Endothelial cell of umbilical vein (primary cell): ENCODE data around the gene CAPNS2. TPM values are rescaled to one million over a fixed set of nuclear protein-coding genes. Genes with fewer than 3 reads are reported as not detected.

Source experiments
- BruUV-seq: library from RNA; stranded (reverse); fragments of 400-500 nt; replicated peaks from 2 replicates; lab custom pipeline; 2021; lab: Mats Ljungman, UMichigan
- CTCF ChIA-PET: fragments of 300-600, 350-600 bp; sonication (Branson Sonifier 250); formaldehyde crosslinking; loops from one replicate; lab custom pipeline; 2021; ENCODE audit warnings: antibody characterized with exemption, inconsistent platforms; lab: Charles Lee
- POLR2A ChIA-PET: fragments of 300-600, 350-600 bp; sonication (Branson Sonifier 250); formaldehyde crosslinking; loops from one replicate; lab custom pipeline; 2021; ENCODE audit warnings: antibody characterized with exemption, inconsistent platforms; lab: Charles Lee
- DNase-seq: peaks from one replicate; pipeline ENCODE4 v3.0.0-alpha.2; 2011; ENCODE audit warnings: low read depth, low spot score
- FAIRE-seq: peaks from 2 replicates; lab custom pipeline; 2011; peaks lifted over from hg19 to GRCh38; lab: Jason Lieb, UNC
- H2AFZ ChIP-seq: 2 replicates; pipeline ENCODE4 v1.6.0; 2012; ENCODE audit warnings: low read depth, low read length, control low read depth, inconsistent platforms
- H3K27ac ChIP-seq: 2 replicates; pipeline ENCODE4 v1.5.1; 2011; ENCODE audit warnings: low read depth, mild to moderate bottlenecking, control low read depth, low read length, moderate library complexity; ENCODE audit not compliant: insufficient read depth
- H3K27me3 ChIP-seq, 2 experiments: 2 replicates each; pipeline versions ENCODE4 v1.6.0 to v1.6.1; 2011; ENCODE audit warnings: low read length in 2 of 2, mixed read lengths in 1 of 2; ENCODE audit not compliant: control insufficient read depth in 2 of 2, insufficient read depth in 2 of 2
- H3K36me3 ChIP-seq, 2 experiments: 2 replicates in 1 of 2; 3 replicates in 1 of 2; pipeline ENCODE4 v1.5.1; 2011; ENCODE audit warnings: low read length in 2 of 2, mild to moderate bottlenecking in 1 of 2, moderate library complexity in 1 of 2; ENCODE audit not compliant: control insufficient read depth in 2 of 2, insufficient read depth in 2 of 2; ENCODE audit errors: extremely low read depth in 1 of 2
- H3K4me1 ChIP-seq: 3 replicates; pipeline ENCODE4 v1.5.1; 2011; ENCODE audit warnings: mild to moderate bottlenecking, low read length; ENCODE audit not compliant: control insufficient read depth, insufficient read depth; ENCODE audit errors: extremely low read depth
- H3K4me2 ChIP-seq: 2 replicates; pipeline ENCODE4 v1.6.1; 2011; ENCODE audit warnings: low read length, control low read depth, mixed read lengths; ENCODE audit not compliant: insufficient read depth
- H3K4me3 ChIP-seq, 3 experiments: fragments of 200-600 bp in 1 of 3; sonication (generic), shearing (Covaris generic) in 1 of 3; replicated peaks in 1 of 3; 2 replicates each; pipeline ENCODE4 v1.5.1; 2011 to 2016; ENCODE audit warnings: control low read depth in 3 of 3, low read length in 3 of 3, mild to moderate bottlenecking in 2 of 3, inconsistent platforms in 1 of 3, low read depth in 1 of 3, moderate library complexity in 1 of 3; ENCODE audit not compliant: insufficient read depth in 1 of 3
- H3K79me2 ChIP-seq: 2 replicates; pipeline ENCODE4 v1.6.0; 2012; ENCODE audit warnings: low read length, inconsistent platforms; ENCODE audit not compliant: control insufficient read depth, insufficient read depth
- H3K9ac ChIP-seq: replicated peaks from 2 replicates; pipeline ENCODE3; 2011; ENCODE audit warnings: low read length, control low read depth; ENCODE audit not compliant: insufficient read depth; ENCODE audit errors: extremely low read depth
- H3K9me1 ChIP-seq: replicated peaks from 3 replicates; pipeline ENCODE4 v1.6.0; 2011; ENCODE audit warnings: mild to moderate bottlenecking, low read length; ENCODE audit not compliant: control insufficient read depth, insufficient read depth; ENCODE audit errors: extremely low read depth
- H3K9me3 ChIP-seq: replicated peaks from 2 replicates; pipeline ENCODE4 v1.5.1; 2012; ENCODE audit warnings: low read length, inconsistent platforms; ENCODE audit not compliant: control insufficient read depth, insufficient read depth
- H4K20me1 ChIP-seq: replicated peaks from 2 replicates; pipeline ENCODE3; 2011; ENCODE audit warnings: mild to moderate bottlenecking, low read length; ENCODE audit not compliant: control insufficient read depth, insufficient read depth; ENCODE audit errors: extremely low read depth
- EZH2 ChIP-seq: IDR thresholded peaks from 2 replicates; pipeline ENCODE4 v1.6.1; 2012; ENCODE audit warnings: borderline replicate concordance, low read depth, mild to moderate bottlenecking, moderate library complexity, low read length, inconsistent platforms; ENCODE audit not compliant: severe bottlenecking
- JUN ChIP-seq: IDR thresholded peaks from 2 replicates; pipeline ENCODE4 v1.6.1; 2011; ENCODE audit warnings: borderline replicate concordance, low read depth; ENCODE audit not compliant: insufficient read length, insufficient read depth
- MYC ChIP-seq: IDR thresholded peaks from one replicate; pipeline ENCODE4 v1.6.1; 2011; ENCODE audit warnings: mild to moderate bottlenecking, low read depth, low read length
- POLR2A ChIP-seq: IDR thresholded peaks from 2 replicates; pipeline ENCODE4 v1.6.1; 2012; ENCODE audit warnings: low read depth, mild to moderate bottlenecking, control low read depth, low read length
- POLR2AphosphoS5 ChIP-seq: IDR thresholded peaks from 2 replicates; pipeline ENCODE4 v1.6.1; 2012; ENCODE audit warnings: low read depth, mild to moderate bottlenecking, control low read depth, low read length, moderate library complexity; ENCODE audit not compliant: insufficient read depth
- dilution Hi-C: fragments of 300-500 bp; cut with MboI; formaldehyde crosslinking; loops from one replicate; pipeline ENCODE4 v1.15.0; 2019; ENCODE audit warnings: low sequenced_read_pairs; ENCODE audit not compliant: extremely low pct_ligation_motif_present
- intact Hi-C: fragments of 100-400 bp; cut with micrococcal nuclease; formaldehyde crosslinking; loops from one replicate; pipeline ENCODE4 v1.10.0; 2022
- polyA plus RNA-seq, 4 experiments: library from polyadenylated mRNA; depleted of rRNA in 3 of 4; stranded (reverse) in 3 of 4; unstranded in 1 of 4; fragments of >200 nt; gene quantifications; 2 replicates each; pipeline versions ENCODE4 v1.2.1 to v1.2.3, GENCODE V29; 2011 to 2012; ENCODE audit warnings: missing spikeins in 1 of 4
- total RNA-seq: library from RNA; stranded (reverse); gene quantifications from 2 replicates; pipeline ENCODE4 v1.2.3, GENCODE V29; 2021
- TF ChIP-seq, protein P1 (sequence below), 2 donors: IDR thresholded peaks; 1 replicate in 1 of 2; 2 replicates in 1 of 2; pipeline ENCODE4 v1.5.1; 2011; ENCODE audit warnings: low read length in 2 of 2, mild to moderate bottlenecking in 2 of 2, moderate library complexity in 2 of 2, control low read depth in 1 of 2, inconsistent platforms in 1 of 2, low read depth in 1 of 2; ENCODE audit not compliant: insufficient read depth in 1 of 2; ENCODE audit errors: extremely low read depth in 1 of 2
- TF ChIP-seq, protein P2 (sequence below): IDR thresholded peaks from 2 replicates; pipeline ENCODE4 v1.6.1; 2011; ENCODE audit not compliant: insufficient read depth, insufficient read length

Gene CAPNS2
- total and polyA plus RNA-seq, 2 donors (not counting 3 experiments of a cell fraction or from before 2014, with no cell fraction given), result 1.4 to 3.2 TPM

GRCh38 chr16:55570159-55570558, 3.7 kb downstream of the CAPNS2 start:
- Histone ChIP-seq H3K27ac (no peak overlapping the region), H3K9me3 (no peaks in the 10 kb centered on the region), H3K36me3 (peaks cover 11% of the 10 kb centered on the region in 2 experiments), H4K20me1 (no peaks in the 10 kb centered on the region), H3K9me1 (no peaks in the 10 kb centered on the region), H3K9ac (no peak overlapping the region), H2AFZ (no peak overlapping the region), H3K79me2 (no peaks in the 10 kb centered on the region), H3K4me3 (no peak overlapping the region), H3K4me2 (no peak overlapping the region), H3K27me3 (no peaks in the 10 kb centered on the region), H3K4me1 (peaks cover 39% of the 10 kb centered on the region)
- FAIRE-seq (no peak), DNase-seq (no peak)
- no peak for TF ChIP-seq EZH2
- TF ChIP-seq MYC, result no peak
- no peak for TF ChIP-seq JUN
- BruUV-seq, result no TSS peak
- POLR2A ChIA-PET, result no interaction called here
- CTCF ChIA-PET, result no interaction called here
- dilution Hi-C loops, result no loop called here
- intact Hi-C loops, result no loop called here

DNA sequence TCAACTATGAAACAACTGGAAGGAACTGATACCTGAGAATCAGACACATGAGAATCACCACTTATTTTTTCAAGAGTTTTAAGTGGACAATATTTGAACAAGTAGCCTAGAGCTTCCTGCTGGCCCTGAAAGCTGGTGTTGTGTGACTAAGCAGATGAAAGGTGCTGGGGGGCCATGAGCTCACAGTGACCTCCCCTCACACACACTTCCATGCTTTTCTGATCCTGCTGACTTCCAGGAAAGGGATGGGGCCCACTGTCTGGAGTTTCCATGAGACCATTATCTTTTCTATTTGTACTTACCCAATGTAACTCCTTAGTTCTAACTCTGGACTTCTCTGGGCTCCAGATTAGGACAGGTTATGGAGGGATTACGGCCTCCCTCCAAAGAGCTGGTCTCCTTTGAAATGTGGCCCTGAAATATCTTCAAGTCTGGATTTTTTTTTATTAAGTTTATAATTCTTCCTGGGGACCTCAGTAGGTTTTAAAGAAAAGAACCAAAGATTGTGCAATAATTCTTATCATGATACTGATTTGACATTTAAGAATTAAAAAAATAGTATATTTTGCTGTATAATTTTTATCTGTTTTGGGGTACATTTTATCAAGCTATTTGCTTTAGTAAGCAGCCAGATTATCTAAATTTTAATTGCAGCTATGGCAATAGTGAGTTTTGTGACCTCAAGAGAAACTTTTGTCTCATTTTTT, 4.9 kb downstream of the CAPNS2 start:
- no peak overlapping the region for H3K27ac ChIP-seq
- no peaks in the 10 kb centered on the region for H3K79me2 ChIP-seq
- no peak overlapping the region for H2AFZ ChIP-seq
- H3K27me3 ChIP-seq, result no peaks in the 10 kb centered on the region
- ChIA-PET POLR2A (no interaction called here), CTCF (no interaction called here)
- H3K4me2 ChIP-seq, result no peak overlapping the region
- H3K4me3 ChIP-seq, result no peak overlapping the region
- FAIRE-seq, result no peak
- TF ChIP-seq JUN, result no peak
- TF ChIP-seq, protein P1, sequence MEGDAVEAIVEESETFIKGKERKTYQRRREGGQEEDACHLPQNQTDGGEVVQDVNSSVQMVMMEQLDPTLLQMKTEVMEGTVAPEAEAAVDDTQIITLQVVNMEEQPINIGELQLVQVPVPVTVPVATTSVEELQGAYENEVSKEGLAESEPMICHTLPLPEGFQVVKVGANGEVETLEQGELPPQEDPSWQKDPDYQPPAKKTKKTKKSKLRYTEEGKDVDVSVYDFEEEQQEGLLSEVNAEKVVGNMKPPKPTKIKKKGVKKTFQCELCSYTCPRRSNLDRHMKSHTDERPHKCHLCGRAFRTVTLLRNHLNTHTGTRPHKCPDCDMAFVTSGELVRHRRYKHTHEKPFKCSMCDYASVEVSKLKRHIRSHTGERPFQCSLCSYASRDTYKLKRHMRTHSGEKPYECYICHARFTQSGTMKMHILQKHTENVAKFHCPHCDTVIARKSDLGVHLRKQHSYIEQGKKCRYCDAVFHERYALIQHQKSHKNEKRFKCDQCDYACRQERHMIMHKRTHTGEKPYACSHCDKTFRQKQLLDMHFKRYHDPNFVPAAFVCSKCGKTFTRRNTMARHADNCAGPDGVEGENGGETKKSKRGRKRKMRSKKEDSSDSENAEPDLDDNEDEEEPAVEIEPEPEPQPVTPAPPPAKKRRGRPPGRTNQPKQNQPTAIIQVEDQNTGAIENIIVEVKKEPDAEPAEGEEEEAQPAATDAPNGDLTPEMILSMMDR (IDR thresholded peaks at IDR 0.05; ENCODE audit: extremely low read depth in 1 of 2, insufficient read depth in 1 of 2, low read depth in 1 of 2, low read length in 2 of 2), result no peak
- TF ChIP-seq, protein P2, sequence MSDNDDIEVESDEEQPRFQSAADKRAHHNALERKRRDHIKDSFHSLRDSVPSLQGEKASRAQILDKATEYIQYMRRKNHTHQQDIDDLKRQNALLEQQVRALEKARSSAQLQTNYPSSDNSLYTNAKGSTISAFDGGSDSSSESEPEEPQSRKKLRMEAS, result no peak
- no peak for TF ChIP-seq MYC
- no peak for TF ChIP-seq POLR2AphosphoS5
- no peak for TF ChIP-seq POLR2A
- peaks cover 13 to 15% of the 10 kb centered on the region in 2 experiments for H3K36me3 ChIP-seq
- no peaks in the 10 kb centered on the region for H3K9me3 ChIP-seq
- no peak for DNase-seq
- BruUV-seq, result no TSS peak
- H3K4me1 ChIP-seq, result peaks cover 34% of the 10 kb centered on the region
- intact Hi-C loops, result no loop called here
- H3K9ac ChIP-seq, result no peak overlapping the region
- H4K20me1 ChIP-seq, result no peaks in the 10 kb centered on the region
- no peaks in the 10 kb centered on the region for H3K9me1 ChIP-seq
- dilution Hi-C loops, result no loop called here
